Measurements from ENCODE around the gene WSCD2. TPM values are rescaled to one million over a fixed set of nuclear protein-coding genes. Genes with fewer than 3 reads are reported as not detected.

Gene WSCD2
- total and polyA plus RNA-seq, 2 experiments from 2014 or later: not detected

- in situ Hi-C loops (cut with MboI): no loop called here
- H3K9ac ChIP-seq: no peak overlapping the region
- no peaks in the 10 kb centered on the region for H3K4me1 ChIP-seq (ENCODE audit: insufficient read depth)
- no peaks in the 10 kb centered on the region for H3F3A ChIP-seq (ENCODE audit: insufficient read depth)
- H3K79me2 ChIP-seq (ENCODE audit: insufficient read depth): no peaks in the 10 kb centered on the region
- H3K36me3 ChIP-seq (ENCODE audit: low read depth): no peaks in the 10 kb centered on the region
- no peaks in the 10 kb centered on the region for H4K20me1 ChIP-seq (ENCODE audit: insufficient read depth)
- no peak overlapping the region for H3K4me2 ChIP-seq (ENCODE audit: unreplicated experiment)
- no peaks in the 10 kb centered on the region for H3K9me3 ChIP-seq (ENCODE audit: low read depth)
- no peak overlapping the region for H3K27ac ChIP-seq
- H3K4me3 ChIP-seq: no peak overlapping the region
- TF ChIP-seq EZH2 (IDR thresholded peaks at IDR 0.05; ENCODE audit: insufficient read depth, poor library complexity, severe bottlenecking) (no peak), EZH2phosphoT487 (IDR thresholded peaks at IDR 0.05; ENCODE audit: insufficient read depth, low read depth) (no peak)
- 0 out of 2 replicates have a peak, but pooled peaks cover 3% of the 10 kb centered on the region for H3K9me2 ChIP-seq (ENCODE audit: insufficient read depth)
- 68 to 76% methylated on average over 1 of the region's 1 CpG for WGBS, 2 experiments (ENCODE audit: low coverage in 1 of 2, low lambda C conversion rate in 2 of 2, missing lambda C conversion rate in 2 of 2)
- DNase-seq: no peak
- H2AFZ ChIP-seq: no peak overlapping the region
- no peaks in the 10 kb centered on the region for H3K27me3 ChIP-seq (replicated peaks; ENCODE audit: insufficient read depth)
Measured at GRCh38 chr12:108196319-108196718, 67.2 kb downstream of the WSCD2 start.

GRCh38 chr12:108196921-108197320 lies 67.8 kb downstream of the WSCD2 start:
- in situ Hi-C loops (cut with MboI): no loop called here
- Histone ChIP-seq H3K4me2 (ENCODE audit: unreplicated experiment) (no peak overlapping the region), H3K4me1 (ENCODE audit: insufficient read depth) (no peaks in the 10 kb centered on the region), H3K36me3 (ENCODE audit: low read depth) (no peaks in the 10 kb centered on the region), H3K9ac (no peak overlapping the region), H3K4me3 (no peak overlapping the region), H3K27ac (no peak overlapping the region), H4K20me1 (ENCODE audit: insufficient read depth) (no peaks in the 10 kb centered on the region), H3F3A (ENCODE audit: insufficient read depth) (no peaks in the 10 kb centered on the region), H3K9me3 (ENCODE audit: low read depth) (no peaks in the 10 kb centered on the region), H3K79me2 (ENCODE audit: insufficient read depth) (no peaks in the 10 kb centered on the region), H2AFZ (no peak overlapping the region), H3K27me3 (replicated peaks; ENCODE audit: insufficient read depth) (no peaks in the 10 kb centered on the region), H3K9me2 (ENCODE audit: insufficient read depth) (0 out of 2 replicates have a peak, but pooled peaks cover 3% of the 10 kb centered on the region)
- 77 to 85% methylated on average over 2 of the region's 2 CpGs for WGBS, 2 experiments (ENCODE audit: low coverage in 1 of 2, low lambda C conversion rate in 2 of 2, missing lambda C conversion rate in 2 of 2)
- DNase-seq: no peak
- TF ChIP-seq EZH2 (IDR thresholded peaks at IDR 0.05; ENCODE audit: insufficient read depth, poor library complexity, severe bottlenecking) (no peak), EZH2phosphoT487 (IDR thresholded peaks at IDR 0.05; ENCODE audit: insufficient read depth, low read depth) (no peak)

GRCh38 chr12:108198043-108198442 lies 69.0 kb downstream of the WSCD2 start:
- Histone ChIP-seq H3K36me3 (ENCODE audit: low read depth) (no peaks in the 10 kb centered on the region), H3K27me3 (replicated peaks; ENCODE audit: insufficient read depth) (no peaks in the 10 kb centered on the region), H3K9ac (no peak overlapping the region), H3K27ac (no peak overlapping the region), H3K4me2 (ENCODE audit: unreplicated experiment) (no peak overlapping the region), H3K9me3 (ENCODE audit: low read depth) (no peaks in the 10 kb centered on the region), H2AFZ (no peak overlapping the region), H3K9me2 (ENCODE audit: insufficient read depth) (0 out of 2 replicates have a peak, but pooled peaks cover 3% of the 10 kb centered on the region), H4K20me1 (ENCODE audit: insufficient read depth) (no peaks in the 10 kb centered on the region), H3K4me3 (no peak overlapping the region), H3K4me1 (ENCODE audit: insufficient read depth) (no peaks in the 10 kb centered on the region), H3K79me2 (ENCODE audit: insufficient read depth) (no peaks in the 10 kb centered on the region), H3F3A (ENCODE audit: insufficient read depth) (no peaks in the 10 kb centered on the region)
- WGBS, 2 experiments (ENCODE audit: low coverage in 1 of 2, low lambda C conversion rate in 2 of 2, missing lambda C conversion rate in 2 of 2): 13 to 16% methylated on average over 4 of the region's 4 CpGs
- no peak for DNase-seq
- in situ Hi-C loops (cut with MboI): no loop called here
- no peak for TF ChIP-seq EZH2 (IDR thresholded peaks at IDR 0.05; ENCODE audit: insufficient read depth, poor library complexity, severe bottlenecking)
- no peak for TF ChIP-seq EZH2phosphoT487 (IDR thresholded peaks at IDR 0.05; ENCODE audit: insufficient read depth, low read depth)

- Histone ChIP-seq H3K27ac (no peak overlapping the region), H3K9me3 (ENCODE audit: low read depth) (no peaks in the 10 kb centered on the region), H3K36me3 (ENCODE audit: low read depth) (no peaks in the 10 kb centered on the region), H3F3A (ENCODE audit: insufficient read depth) (no peaks in the 10 kb centered on the region), H3K4me2 (ENCODE audit: unreplicated experiment) (no peak overlapping the region), H3K27me3 (replicated peaks; ENCODE audit: insufficient read depth) (no peaks in the 10 kb centered on the region), H3K4me1 (ENCODE audit: insufficient read depth) (no peaks in the 10 kb centered on the region), H2AFZ (no peak overlapping the region), H3K9ac (no peak overlapping the region), H3K9me2 (ENCODE audit: insufficient read depth) (no peaks in the 10 kb centered on the region), H4K20me1 (ENCODE audit: insufficient read depth) (no peaks in the 10 kb centered on the region), H3K79me2 (ENCODE audit: insufficient read depth) (no peaks in the 10 kb centered on the region), H3K4me3 (no peak overlapping the region)
- 51 to 53% methylated on average over 5 of the region's 5 CpGs for WGBS, 2 experiments (ENCODE audit: low coverage in 1 of 2, low lambda C conversion rate in 2 of 2, missing lambda C conversion rate in 2 of 2)
- TF ChIP-seq EZH2phosphoT487 (IDR thresholded peaks at IDR 0.05; ENCODE audit: insufficient read depth, low read depth) (no peak), EZH2 (IDR thresholded peaks at IDR 0.05; ENCODE audit: insufficient read depth, poor library complexity, severe bottlenecking) (no peak)
- in situ Hi-C loops (cut with MboI): no loop called here
- no peak for DNase-seq
Measured at GRCh38 chr12:108199106-108199505, 70.0 kb downstream of the WSCD2 start.

- no peaks in the 10 kb centered on the region for H3K9me3 ChIP-seq (ENCODE audit: low read depth)
- H3K4me3 ChIP-seq: no peak overlapping the region
- no peaks in the 10 kb centered on the region for H3K4me1 ChIP-seq (ENCODE audit: insufficient read depth)
- no peaks in the 10 kb centered on the region for H3K36me3 ChIP-seq (ENCODE audit: low read depth)
- H2AFZ ChIP-seq: no peak overlapping the region
- H3K4me2 ChIP-seq (ENCODE audit: unreplicated experiment): no peak overlapping the region
- in situ Hi-C loops (cut with MboI): no loop called here
- H3K27ac ChIP-seq: no peak overlapping the region
- 25 to 28% methylated on average over 6 of the region's 6 CpGs for WGBS, 2 experiments (ENCODE audit: low coverage in 1 of 2, low lambda C conversion rate in 2 of 2, missing lambda C conversion rate in 2 of 2)
- H3K79me2 ChIP-seq (ENCODE audit: insufficient read depth): no peaks in the 10 kb centered on the region
- H3K27me3 ChIP-seq (replicated peaks; ENCODE audit: insufficient read depth): 0 out of 2 replicates have a peak, but pooled peaks cover 6% of the 10 kb centered on the region
- DNase-seq: no peak
- no peaks in the 10 kb centered on the region for H4K20me1 ChIP-seq (ENCODE audit: insufficient read depth)
- no peak for TF ChIP-seq EZH2phosphoT487 (IDR thresholded peaks at IDR 0.05; ENCODE audit: insufficient read depth, low read depth)
- no peak for TF ChIP-seq EZH2 (IDR thresholded peaks at IDR 0.05; ENCODE audit: insufficient read depth, poor library complexity, severe bottlenecking)
- no peaks in the 10 kb centered on the region for H3F3A ChIP-seq (ENCODE audit: insufficient read depth)
- no peak overlapping the region for H3K9ac ChIP-seq
- H3K9me2 ChIP-seq (ENCODE audit: insufficient read depth): no peaks in the 10 kb centered on the region
Measured at GRCh38 chr12:108201808-108202207, 72.7 kb downstream of the WSCD2 start.
